Motor neuron (in vitro differentiated cells): Measurements from ENCODE around the gene GZMH. TPM values are rescaled to one million over a fixed set of nuclear protein-coding genes. Genes with fewer than 3 reads are reported as not detected.
"Not testable (repeated sequence)": the region's sequence is repeated elsewhere in the genome, so short reads cannot be mapped to it uniquely, and the experiment has no call there.

Source experiments
- ATAC-seq, 8 experiments: fragments of 200-7000 bp; cut with Tn5 transposase; replicated peaks in 6 of 8; 2 replicates each; pipeline ENCODE4 v1.8.0; 2021; ENCODE audit warnings: mild to moderate bottlenecking in 8 of 8, moderate library complexity in 8 of 8
- H3K27ac ChIP-seq, 2 donors: fragments of 250-450 bp; sonication (Bioruptor Pico); 2 replicates each; pipeline ENCODE4 v1.9.0; 2021; ENCODE audit warnings: antibody characterized with exemption in 2 of 2, mild to moderate bottlenecking in 2 of 2, moderate library complexity in 1 of 2
- H3K4me1 ChIP-seq, 2 donors: fragments of 250-450 bp; sonication (Bioruptor Pico); replicated peaks in 1 of 2; 2 replicates each; pipeline ENCODE4 v1.6.1; 2021; ENCODE audit warnings: antibody characterized with exemption in 2 of 2, mild to moderate bottlenecking in 2 of 2, moderate library complexity in 1 of 2
- H3K4me3 ChIP-seq, 5 donors: fragments of 250-450 bp; sonication (Bioruptor Pico); 2 replicates each; pipeline ENCODE4 v1.9.0; 2021; ENCODE audit warnings: antibody characterized with exemption in 5 of 5, mild to moderate bottlenecking in 5 of 5, moderate library complexity in 4 of 5
- WGBS, 10 experiments: fragments of 450-650 bp; shearing (Covaris generic); methylation state at CpG; one replicate each; pipeline ENCODE4 v1.0.0; 2022; 5-methylcytosine and 5-hydroxymethylcytosine counted together
- in situ Hi-C, 9 experiments: fragments of 400-800 bp; cut with MboI; loops; one replicate each; pipeline ENCODE4 v1.15.0; 2021; ENCODE audit warnings: low sequenced_read_pairs in 9 of 9, low pct_unique_long_range_greater_than_20kb in 2 of 9; ENCODE audit not compliant: unreplicated experiment in 9 of 9
- total RNA-seq, 8 experiments: library from RNA; unstranded; fragments of 300-600 nt; gene quantifications; 2 replicates each; pipeline versions ENCODE4 v1.2.3 to v1.2.4, GENCODE V29; 2022

The GZMH gene, protein sequence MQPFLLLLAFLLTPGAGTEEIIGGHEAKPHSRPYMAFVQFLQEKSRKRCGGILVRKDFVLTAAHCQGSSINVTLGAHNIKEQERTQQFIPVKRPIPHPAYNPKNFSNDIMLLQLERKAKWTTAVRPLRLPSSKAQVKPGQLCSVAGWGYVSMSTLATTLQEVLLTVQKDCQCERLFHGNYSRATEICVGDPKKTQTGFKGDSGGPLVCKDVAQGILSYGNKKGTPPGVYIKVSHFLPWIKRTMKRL
- total RNA-seq: under 1 TPM in 1 of 8 experiments, not detected in 7; 0.84 TPM

GRCh38 chr14:24609655-24610344, at the start of gene GZMH:
Gene GZMH (minus strand): TSS chr14:24609685. CDS start chr14:24609613, 72 bp downstream.
- Histone ChIP-seq H3K4me3 (no peak within 1 kb of the TSS), H3K27ac (no peak within 1 kb of the TSS), H3K4me1 (peaks cover 0 to 12% of the 10 kb centered on the region in 2 donors)
- in situ Hi-C loops: no loop called here
- 0 to 100% (median 79%) methylated on average over 1 to 2 of the region's 2 CpGs; no CpG with 5 or more reads in 4 of the 10 experiments for WGBS, 10 experiments
- no peak for ATAC-seq

GRCh38 chr14:24648361-24648760, 38.9 kb upstream of the GZMH start:
- WGBS, 10 experiments: 0 to 60% (median 40%) methylated on average over 1 of the region's 1 CpG; no CpG with 5 or more reads in 5 of the 10 experiments
- ATAC-seq, H3K27ac ChIP-seq, H3K4me3 ChIP-seq, in situ Hi-C loops, H3K4me1 ChIP-seq: not testable (repeated sequence)

DNA sequence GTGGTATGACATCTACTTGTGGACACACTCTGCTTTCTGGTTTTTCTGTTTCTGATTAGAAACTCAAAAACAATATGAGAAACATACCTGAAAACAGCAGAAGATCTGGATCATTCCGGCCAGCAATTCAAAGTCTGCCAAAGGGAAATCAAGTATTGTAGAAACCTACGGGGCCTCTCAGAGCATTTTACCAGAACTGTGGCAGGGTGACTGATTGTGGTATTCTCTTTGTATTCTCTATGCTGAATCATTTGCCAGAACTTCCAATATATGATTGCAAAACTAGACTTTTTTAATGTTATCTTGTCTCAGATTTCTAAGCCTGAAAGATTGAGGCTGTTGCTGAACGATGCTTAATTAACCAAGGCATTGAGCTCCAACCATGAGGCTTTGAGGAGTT, 30.4 kb upstream of the GZMH start:
- Histone ChIP-seq H3K4me3 (no peak overlapping the region), H3K27ac (no peak overlapping the region), H3K4me1 (no peaks in the 10 kb centered on the region)
- WGBS, 10 experiments: 10 to 100% (median 70%) methylated on average over 1 to 3 of the region's 3 CpGs; no CpG with 5 or more reads in 2 of the 10 experiments
- in situ Hi-C loops: no loop called here
- ATAC-seq: no peak

DNA sequence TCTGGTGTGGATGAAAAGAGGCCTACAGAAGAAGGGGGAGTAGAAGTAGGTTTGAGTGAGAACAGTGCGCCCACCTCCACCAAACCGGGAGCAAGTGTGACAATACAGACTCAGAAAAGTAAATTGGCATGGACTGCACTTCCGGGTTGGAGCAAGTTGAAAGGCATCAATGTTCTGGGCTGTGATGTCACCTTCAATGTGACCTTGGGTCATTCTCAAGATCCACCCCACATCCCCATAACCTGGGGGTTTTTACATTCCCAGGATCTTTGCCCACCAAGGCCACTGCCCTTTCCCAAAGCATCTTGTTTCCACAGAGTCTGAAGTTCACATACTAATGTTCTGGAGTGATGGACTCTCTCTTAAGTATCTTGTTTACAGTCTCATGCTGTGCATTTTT, 29.8 kb upstream of the GZMH start:
- WGBS, 10 experiments: 42 to 100% (median 84%) methylated on average over 1 to 3 of the region's 3 CpGs; no CpG with 5 or more reads in 4 of the 10 experiments
- in situ Hi-C loops: no loop called here
- no peaks in the 10 kb centered on the region for H3K4me1 ChIP-seq
- H3K4me3 ChIP-seq: no peak overlapping the region
- H3K27ac ChIP-seq: no peak overlapping the region
- ATAC-seq: no peak

DNA sequence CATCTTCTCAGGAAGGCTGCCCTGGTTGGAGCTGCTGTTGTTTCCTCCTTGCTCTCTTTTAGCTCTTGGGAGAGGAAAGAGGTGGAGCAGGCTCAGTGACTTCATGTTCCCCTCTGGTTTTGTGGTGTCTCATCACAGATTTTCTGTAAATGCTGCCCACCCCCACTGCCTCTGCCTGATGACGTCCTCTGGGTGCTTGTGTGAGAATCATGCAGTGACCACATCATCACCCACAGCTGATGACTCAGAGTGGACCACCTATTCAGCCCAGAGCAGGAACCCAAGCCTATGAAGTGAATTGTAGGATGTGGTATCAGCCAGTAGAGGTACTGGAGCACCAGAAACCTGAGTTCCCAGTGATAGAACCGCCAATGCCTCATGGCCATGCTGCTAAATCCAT, 24.7 kb upstream of the GZMH start, which contains the start of gene GZMB:
Gene GZMB, minus strand, starts transcription at position 33 of the 400 bp plus-strand sequence. Its CDS starts 30 bp downstream, at position 3.
- H3K4me1 ChIP-seq: no peaks in the 10 kb centered on the region
- peak in 2 of 8 experiments; percentile 79 to 96 for ATAC-seq
- 61% methylated on average over 2 of the region's 2 CpGs; no CpG with 5 or more reads in 9 of the 10 experiments for WGBS, 10 experiments
- H3K27ac ChIP-seq: no peak within 1 kb of the TSS
- in situ Hi-C loops: no loop called here
- H3K4me3 ChIP-seq: no peak within 1 kb of the TSS

DNA sequence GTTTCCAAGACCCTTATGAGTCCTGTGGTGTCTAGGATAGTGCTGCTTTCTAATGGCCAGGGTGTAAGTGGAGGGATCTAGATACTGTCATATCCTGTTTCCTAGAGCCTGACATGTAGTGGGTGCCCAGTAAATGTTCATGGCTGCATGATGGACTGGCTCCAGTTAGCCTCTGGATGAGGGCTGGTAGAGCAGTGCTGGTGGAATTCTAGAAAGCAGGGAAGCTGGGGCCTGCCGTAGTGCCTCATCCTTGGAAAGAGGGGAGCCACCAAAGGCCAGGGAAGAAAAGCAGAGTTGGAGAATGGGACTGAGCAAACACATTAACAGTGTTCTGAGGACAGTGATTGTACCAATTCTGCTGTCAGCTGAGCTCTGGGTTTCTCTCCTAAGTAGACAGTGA, 23.9 kb upstream of the GZMH start:
- in situ Hi-C loops: no loop called here
- no peaks in the 10 kb centered on the region for H3K4me1 ChIP-seq
- H3K4me3 ChIP-seq: no peak overlapping the region
- no peak overlapping the region for H3K27ac ChIP-seq
- no peak for ATAC-seq
- WGBS, 10 experiments: 20 to 100% (median 63%) methylated on average over 1 of the region's 1 CpG; no CpG with 5 or more reads in 4 of the 10 experiments

GRCh38 chr14:24632761-24633160, 23.3 kb upstream of the GZMH start:
- ATAC-seq: no peak
- WGBS, 10 experiments: 5 to 58% (median 47%) methylated on average over 2 to 6 of the region's 6 CpGs; no CpG with 5 or more reads in 3 of the 10 experiments
- in situ Hi-C loops: no loop called here
- Histone ChIP-seq H3K27ac (no peak overlapping the region), H3K4me1 (no peaks in the 10 kb centered on the region), H3K4me3 (no peak overlapping the region)

DNA sequence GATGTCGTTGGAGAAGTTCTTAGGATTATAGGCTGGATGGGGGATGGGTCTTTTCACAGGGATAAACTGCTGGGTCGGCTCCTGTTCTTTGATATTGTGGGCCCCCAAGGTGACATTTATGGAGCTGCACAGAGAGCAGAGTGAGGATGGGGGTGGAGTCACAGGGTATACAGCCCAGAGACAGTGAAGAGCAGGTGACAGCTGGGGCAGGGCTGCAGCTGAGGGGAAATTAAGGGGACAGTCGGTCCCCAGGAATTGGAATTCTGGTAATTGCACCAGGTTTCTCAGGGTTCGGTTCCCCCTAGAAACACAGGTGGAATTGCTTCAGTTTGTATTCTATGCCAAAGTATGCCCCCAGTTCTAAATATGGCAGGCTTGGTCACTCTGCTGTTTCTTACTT, 22.9 kb upstream of the GZMH start:
- 10 to 89% (median 86%) methylated on average over 1 to 4 of the region's 4 CpGs; no CpG with 5 or more reads in 7 of the 10 experiments for WGBS, 10 experiments
- H3K27ac ChIP-seq: no peak overlapping the region
- H3K4me1 ChIP-seq: no peaks in the 10 kb centered on the region
- ATAC-seq: no peak
- in situ Hi-C loops: no loop called here
- no peak overlapping the region for H3K4me3 ChIP-seq

DNA sequence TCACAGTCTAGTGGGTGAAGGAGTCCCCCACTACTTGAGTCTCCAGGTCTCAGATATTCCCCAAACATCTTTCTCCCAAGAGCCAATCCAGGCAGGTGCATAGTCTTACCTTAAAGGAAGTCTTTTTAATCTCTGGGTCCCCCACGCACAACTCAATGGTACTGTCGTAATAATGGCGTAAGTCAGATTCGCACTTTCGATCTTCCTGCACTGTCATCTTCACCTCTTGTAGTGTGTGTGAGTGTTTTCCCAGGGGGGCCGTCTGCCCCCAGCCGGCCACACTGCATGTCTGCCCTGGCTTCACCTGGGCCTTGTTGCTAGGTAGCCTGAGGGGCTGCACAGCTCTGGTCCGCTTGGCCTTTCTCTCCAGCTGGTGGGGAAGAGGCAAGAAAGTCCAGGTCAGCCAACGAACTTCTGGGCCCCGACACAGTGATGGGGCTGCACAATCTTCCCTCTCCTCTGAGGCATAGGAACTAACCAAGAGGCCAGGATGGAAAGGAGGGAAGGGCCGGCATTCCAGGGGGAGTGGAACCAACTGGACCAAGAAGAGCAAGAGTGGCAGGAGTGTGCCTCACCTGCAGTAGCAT, 22.4 kb upstream of the GZMH start:
- ATAC-seq: no peak
- 27 to 98% (median 88%) methylated on average over 1 to 7 of the region's 11 CpGs; no CpG with 5 or more reads in 2 of the 10 experiments for WGBS, 10 experiments
- no peak overlapping the region for H3K4me3 ChIP-seq
- H3K4me1 ChIP-seq: no peaks in the 10 kb centered on the region
- H3K27ac ChIP-seq: no peak overlapping the region
- in situ Hi-C loops: no loop called here

DNA sequence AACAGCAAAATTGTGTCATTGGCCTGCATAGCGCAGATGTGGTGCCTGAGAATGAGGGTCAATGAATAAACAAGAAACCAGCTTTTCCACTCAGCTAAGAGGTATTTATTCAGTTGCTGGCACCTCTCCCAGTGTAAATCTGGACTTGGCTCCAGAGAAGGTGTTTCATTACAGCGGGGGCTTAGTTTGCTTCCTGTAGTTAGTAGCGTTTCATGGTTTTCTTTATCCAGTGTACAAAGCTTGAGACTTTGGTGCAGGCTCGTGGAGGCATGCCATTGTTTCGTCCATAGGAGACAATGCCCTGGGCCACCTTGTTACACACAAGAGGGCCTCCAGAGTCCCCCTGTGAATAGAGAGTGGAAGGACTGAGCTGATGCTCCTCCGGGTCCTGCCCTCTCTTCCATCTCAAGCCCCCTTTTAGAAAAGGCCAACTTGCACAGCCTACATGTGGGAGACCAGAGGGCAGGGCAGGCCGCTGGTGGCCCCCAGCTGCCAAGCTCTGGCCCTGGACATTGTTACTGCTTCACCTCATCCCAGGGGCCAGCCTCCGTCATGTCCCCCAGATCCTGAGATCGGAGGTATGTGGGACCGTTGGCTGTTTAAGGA, 21.5 kb upstream of the GZMH start:
- ATAC-seq: peak in 3 of 8 experiments; percentile 60 to 67 (median 65)

DNA sequence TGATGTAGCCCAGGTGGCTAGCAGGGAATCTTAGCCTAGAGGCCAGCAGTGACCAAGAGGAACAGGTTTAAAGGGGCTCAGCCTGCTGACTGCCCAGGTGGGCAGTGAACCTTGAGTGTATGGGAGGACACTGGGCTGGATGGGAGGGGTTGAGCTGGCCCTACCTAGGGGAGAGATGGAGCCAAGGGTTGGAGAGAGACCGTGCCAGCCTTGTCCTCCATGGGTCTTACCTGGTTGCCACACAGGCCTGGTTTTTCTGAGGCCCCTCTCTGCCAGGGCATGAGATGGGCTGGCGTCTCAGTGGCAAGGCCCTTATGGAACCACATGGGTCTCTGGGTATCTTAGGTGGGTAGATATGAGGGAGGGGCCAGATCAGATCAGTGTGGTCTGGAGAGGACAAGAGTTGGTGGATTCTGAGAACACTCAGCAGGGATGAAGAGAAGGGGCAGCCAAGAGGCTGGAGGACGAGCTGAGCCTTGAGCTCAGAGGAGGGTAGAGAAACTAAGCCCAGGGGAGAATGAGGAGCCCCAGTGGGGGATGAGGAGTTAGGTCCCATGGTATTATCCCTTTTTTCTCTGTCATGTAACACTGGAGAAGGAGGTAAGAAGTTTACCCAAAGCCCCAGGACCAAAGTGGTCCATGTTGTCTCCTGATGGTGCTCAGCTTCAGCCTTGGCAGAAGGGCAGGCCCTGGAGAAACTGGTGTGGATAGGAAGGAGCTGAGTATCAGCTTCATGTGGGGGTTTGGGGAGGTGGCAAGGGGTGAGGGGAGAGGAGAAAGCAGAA, 20.8 kb upstream of the GZMH start:
- H3K4me1 ChIP-seq: no peaks in the 10 kb centered on the region
- ATAC-seq: no peak
- H3K4me3 ChIP-seq: no peak overlapping the region
- in situ Hi-C loops: no loop called here
- H3K27ac ChIP-seq: no peak overlapping the region
- WGBS, 10 experiments: 0 to 100% (median 52%) methylated on average over 1 to 2 of the region's 3 CpGs; no CpG with 5 or more reads in 4 of the 10 experiments

More for the DNA sequence above, 21.5 kb upstream of the GZMH start:
- no peak overlapping the region for H3K27ac ChIP-seq
- in situ Hi-C loops: no loop called here
- no peak overlapping the region for H3K4me3 ChIP-seq
- H3K4me1 ChIP-seq: no peaks in the 10 kb centered on the region
- 0 to 77% (median 60%) methylated on average over 1 to 7 of the region's 10 CpGs; no CpG with 5 or more reads in 4 of the 10 experiments for WGBS, 10 experiments

DNA sequence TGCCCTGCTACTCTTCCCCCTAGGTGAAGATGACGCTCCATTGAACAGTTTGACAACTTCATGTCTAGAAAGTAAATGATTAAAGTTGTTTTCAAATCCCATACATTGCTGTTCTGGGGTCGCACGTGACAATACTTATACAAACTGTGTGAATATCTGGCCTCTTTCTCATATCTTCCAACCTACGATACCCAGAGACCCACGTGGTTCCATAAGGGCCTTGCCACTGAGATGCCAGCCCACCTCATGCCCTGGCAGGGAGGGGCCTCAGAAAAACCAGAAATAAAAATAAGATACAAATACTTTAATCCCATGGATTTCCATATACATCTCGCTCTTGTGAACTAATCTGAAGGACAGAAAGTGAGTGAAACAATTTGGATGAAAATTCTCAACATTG, 20.0 kb upstream of the GZMH start:
- Histone ChIP-seq H3K27ac (no peak overlapping the region), H3K4me3 (no peak overlapping the region), H3K4me1 (no peaks in the 10 kb centered on the region)
- WGBS, 10 experiments: 2 to 100% (median 73%) methylated on average over 1 to 6 of the region's 6 CpGs; no CpG with 5 or more reads in 1 of the 10 experiments
- ATAC-seq: no peak
- in situ Hi-C loops: no loop called here
